T47D (cell line): ENCODE data around the gene VPS36.
"Not testable (repeated sequence)": the region's sequence is repeated elsewhere in the genome, so short reads cannot be mapped to it uniquely, and the experiment has no call there.

ENCODE experiments used
- DNase-seq, 2 experiments: peaks; one replicate each; pipeline versions ENCODE4 v3.0.0 to v3.0.0-alpha.2; 2011 to 2012; ENCODE audit warnings: low read depth in 1 of 2, low spot score in 1 of 2
- JUND ChIP-seq: IDR thresholded peaks from 2 replicates; pipeline ENCODE4 v1.6.1; 2012; ENCODE audit warnings: low read depth
- in situ Hi-C: cut with HindIII; loops from 2 replicates; pipeline ENCODE4 v1.10.0; 2016; ENCODE audit warnings: low sequenced_read_pairs, low pct_unique_long_range_greater_than_20kb

Gene VPS36, protein sequence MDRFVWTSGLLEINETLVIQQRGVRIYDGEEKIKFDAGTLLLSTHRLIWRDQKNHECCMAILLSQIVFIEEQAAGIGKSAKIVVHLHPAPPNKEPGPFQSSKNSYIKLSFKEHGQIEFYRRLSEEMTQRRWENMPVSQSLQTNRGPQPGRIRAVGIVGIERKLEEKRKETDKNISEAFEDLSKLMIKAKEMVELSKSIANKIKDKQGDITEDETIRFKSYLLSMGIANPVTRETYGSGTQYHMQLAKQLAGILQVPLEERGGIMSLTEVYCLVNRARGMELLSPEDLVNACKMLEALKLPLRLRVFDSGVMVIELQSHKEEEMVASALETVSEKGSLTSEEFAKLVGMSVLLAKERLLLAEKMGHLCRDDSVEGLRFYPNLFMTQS

DNA sequence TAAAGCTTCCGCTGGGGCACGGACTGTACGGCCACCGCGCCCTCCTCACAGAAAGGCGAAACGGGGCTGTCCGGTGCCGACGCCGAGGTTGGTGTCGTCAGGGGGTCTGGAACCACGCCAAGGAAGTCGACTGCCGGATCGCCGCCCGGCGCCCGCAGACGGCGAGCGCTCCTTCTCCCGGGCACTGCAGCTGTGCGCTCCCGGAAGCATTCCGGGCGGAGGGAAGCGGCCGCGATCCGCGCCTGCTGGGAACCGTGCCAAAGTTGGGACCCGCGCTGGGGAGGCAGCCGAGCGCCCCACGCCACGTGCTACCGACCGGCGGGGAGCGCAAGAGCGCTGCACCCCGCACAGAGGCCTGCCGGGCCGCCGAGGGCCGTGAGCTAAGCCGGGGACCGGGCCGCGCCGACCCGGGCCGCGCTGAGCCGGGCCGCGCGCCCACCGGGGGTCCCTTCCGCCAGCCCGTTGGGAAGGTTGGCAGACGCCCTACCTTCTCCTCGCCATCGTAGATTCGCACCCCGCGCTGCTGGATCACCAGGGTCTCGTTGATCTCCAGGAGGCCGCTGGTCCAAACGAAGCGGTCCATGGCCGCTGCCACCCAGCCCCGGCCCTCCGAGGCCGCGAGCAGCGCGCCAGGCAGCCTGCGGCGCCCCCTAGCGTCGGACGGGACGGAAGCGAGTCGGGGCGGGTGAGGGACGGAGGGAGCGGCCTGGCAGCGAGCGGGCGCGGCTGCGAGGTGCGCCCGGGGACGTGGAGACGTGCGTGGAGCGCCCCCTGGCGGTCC is at the start of gene VPS36:
TSS of gene VPS36 (minus strand) at position 623 of the 781 bp plus-strand sequence. CDS start at position 583, 40 bp downstream.
- in situ Hi-C loops = no loop called here
- no peak for TF ChIP-seq JUND
- DNase-seq = peak; percentile 50 to 93

DNA sequence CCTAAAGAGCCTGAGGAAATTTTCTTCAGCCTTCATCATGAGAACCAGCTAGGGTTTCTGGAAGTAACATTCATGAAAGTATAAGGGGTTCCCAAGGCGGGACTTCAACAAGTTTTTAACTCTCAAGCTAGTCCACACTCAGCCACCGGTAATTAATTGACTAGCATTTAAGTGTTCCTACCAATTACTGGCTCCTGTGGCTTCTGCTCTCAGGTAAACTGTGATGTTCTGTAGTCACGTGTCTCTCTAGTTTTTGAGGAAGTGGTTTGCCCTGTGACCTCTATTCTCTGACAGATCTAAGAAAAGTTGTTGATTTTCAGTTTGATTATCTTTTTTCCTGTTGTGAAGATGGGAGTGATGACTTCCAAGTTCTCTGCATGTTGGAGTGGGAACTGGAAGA is 47.5 kb upstream of the VPS36 start:
- in situ Hi-C loops, DNase-seq: not testable (repeated sequence)

DNA sequence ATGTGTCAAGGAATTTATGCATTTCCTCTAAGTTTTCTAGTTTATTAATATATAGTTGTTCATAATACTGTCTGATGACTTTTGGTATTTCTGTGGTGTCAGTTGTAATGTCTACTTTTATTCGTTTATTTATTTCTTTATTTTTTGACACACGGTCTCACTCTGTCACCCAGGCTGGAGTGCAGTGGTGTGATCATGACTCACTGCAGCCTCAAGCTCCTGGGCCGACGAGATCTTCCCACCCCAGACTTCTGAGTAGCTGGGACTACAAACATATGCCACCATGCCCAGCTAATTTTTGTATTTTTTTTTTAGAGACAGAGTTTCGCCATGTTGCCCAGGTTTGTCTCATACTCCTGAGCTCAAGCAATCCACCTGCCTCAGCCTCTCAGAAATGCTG is 43.8 kb upstream of the VPS36 start:
- DNase-seq, in situ Hi-C loops: not testable (repeated sequence)

DNA sequence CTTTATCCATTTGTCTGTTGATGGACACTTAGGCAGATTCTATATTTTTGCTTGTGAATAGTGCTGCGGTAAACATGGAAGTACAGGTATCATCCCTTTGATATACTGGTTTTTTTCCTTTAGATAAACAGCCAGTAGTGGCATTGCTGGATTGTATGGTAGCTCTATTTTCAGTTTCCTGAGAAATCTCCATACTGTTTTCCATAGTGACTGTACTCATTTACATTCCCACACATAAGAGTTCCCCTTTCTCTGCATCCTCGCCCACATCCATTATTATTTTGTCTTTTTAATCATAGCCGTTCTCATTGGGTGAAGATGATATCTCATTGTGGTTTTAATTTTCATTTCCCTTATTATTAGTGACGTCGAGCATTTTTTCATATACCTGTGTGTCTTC is 40.6 kb upstream of the VPS36 start:
- DNase-seq, in situ Hi-C loops: not testable (repeated sequence)

DNA sequence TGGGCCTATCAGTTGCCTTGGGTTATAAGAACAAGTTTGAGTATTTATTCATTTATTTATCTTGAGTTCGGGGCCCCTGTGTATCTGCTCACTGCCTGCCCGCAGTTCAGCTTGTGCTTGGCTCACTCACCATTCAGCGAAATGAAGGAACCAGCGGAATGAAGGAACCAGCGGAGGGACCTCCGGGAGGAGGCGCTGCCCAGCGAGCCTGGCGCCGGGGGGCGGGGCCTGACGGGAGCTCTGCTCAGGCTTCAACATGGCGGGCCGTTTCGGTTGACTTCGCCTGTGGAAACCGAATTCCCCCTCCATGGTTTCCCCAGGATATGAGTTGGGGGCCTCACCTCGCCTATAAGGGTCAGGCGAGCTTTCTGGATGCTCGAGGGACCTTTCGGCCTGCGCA is 38.3 kb upstream of the VPS36 start:
- DNase-seq, in situ Hi-C loops: not testable (repeated sequence)

DNA sequence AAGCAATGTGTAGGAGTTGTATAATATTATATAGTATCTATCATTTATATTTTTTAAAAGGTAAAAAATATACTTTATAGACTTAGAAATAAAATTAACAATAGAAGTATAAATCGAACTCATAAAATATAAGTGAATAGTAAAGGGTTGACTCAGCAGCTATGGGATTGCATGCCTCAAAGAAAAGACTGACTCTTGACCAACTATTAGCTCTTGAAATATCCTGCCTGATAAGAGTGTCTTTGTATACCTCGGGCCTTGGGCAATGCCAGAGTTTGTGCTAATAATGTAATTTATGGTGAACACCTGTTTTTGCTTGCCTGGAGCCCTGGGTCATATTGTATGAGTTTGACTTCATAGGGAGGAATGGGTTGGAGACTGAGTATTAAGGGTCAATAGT is 36.6 kb upstream of the VPS36 start:
- DNase-seq, in situ Hi-C loops: not testable (repeated sequence)

DNA sequence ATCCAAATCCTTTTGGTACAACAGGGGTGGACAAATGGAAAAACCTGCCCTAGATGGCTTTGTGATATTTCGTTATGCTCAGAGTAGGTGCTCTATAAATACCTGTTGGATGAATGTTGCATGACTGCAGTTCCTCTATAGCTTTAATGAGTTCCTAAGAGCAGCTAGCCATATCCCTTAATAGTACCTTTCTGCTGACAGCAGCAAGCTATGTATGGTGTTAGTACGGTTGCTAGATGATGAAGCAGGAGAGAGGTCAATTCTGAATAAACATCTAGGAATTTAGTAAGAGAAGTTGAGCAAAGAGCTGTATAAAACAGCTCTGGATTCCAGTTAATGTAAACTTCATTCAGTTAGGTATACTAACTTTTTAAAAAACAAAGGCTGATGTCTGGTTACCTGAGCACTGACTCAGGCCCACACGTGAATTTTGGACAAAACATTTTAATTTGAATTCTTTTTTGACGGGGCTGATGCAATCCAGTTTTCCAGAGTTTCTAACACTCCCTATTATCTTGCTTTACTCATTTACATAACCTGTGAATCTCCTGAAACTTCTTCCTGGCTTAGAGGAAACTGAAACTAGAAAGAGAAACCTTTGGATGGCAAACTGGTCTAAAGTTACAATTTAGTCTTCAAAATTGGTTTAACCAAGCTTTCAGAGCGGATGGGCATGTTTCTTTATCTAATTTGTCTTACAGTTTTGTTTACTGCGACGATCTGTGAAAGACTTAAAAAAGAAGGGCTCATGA is 30.4 kb upstream of the VPS36 start:
- DNase-seq, in situ Hi-C loops: not testable (repeated sequence)

DNA sequence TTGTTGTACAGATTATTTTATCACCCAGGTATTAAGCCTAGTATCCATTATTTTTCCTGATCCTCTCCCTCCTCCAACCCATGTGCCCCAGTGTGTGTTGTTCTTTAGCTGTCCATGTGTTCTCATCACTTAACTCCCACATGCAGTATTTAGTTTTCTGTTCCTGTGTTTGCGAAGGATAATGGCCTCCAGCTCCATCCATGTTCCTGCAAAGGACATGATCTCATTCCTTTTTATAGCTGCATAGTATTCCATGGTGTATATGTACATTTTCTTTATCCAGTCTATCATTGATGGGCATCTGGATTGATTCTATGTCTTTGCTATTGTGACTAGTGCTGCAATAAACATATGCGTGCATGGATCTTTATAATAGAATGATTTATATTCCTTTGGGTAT is 18.1 kb upstream of the VPS36 start:
- in situ Hi-C loops, DNase-seq: not testable (repeated sequence)

DNA sequence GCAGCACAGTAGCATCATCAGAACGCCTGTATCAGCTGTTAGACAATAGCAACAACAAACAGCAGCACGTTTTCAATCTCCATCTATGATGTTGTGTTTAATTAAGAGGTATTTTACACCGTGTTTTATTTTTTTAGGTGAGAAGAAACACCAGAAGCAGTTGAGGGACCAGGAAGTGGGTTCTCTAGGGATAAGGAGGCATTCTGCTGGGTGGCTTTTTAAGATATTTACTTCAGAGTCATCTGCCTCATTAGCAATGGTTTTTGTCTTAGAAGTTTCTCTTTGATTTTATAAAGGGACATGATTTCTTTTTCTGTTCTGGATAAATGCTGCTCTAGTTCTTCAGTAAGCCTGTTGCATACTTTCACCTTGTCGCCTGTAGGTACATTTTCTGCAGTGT is 13.1 kb upstream of the VPS36 start:
- in situ Hi-C loops = no loop called here
- no peak for TF ChIP-seq JUND
- DNase-seq = no peak

DNA sequence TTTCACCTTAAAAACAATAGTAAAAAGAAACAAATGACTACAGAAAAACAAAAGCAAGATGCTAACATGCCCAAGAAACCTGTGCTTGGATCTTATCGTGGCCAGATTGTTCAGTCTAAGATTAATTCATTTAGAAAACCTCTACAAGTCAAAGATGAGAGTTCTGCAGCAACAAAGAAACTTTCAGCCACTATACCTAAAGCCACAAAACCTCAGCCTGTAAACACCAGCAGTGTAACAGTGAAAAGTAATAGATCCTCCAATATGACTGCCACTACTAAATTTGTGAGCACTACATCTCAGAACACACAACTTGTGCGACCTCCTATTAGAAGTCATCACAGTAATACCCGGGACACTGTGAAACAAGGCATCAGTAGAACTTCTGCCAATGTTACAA is 10.8 kb upstream of the VPS36 start:
- in situ Hi-C loops = no loop called here

DNA sequence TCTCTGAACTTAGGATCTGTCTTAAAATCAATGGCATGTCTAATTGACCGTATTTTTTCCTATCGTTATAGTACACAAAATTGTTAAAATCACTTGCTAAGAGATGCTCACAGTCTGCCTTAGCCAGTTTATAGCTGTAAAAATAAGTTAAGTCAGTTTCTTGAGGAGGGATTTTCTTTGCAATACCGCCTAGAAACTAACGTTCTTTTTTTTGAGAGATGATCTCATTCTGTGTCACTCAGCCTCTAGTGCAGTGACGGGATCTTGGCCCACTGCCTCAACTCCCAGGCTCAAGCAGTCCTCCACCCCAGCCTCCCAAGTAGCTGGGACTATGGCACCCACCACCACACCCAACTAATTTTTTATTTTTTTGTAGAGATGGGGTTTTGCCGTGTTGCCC is 9.2 kb upstream of the VPS36 start:
- DNase-seq = no peak
- in situ Hi-C loops = no loop called here
- TF ChIP-seq JUND = no peak

More for the DNA sequence above, 10.8 kb upstream of the VPS36 start:
- DNase-seq = no peak
- no peak for TF ChIP-seq JUND

DNA sequence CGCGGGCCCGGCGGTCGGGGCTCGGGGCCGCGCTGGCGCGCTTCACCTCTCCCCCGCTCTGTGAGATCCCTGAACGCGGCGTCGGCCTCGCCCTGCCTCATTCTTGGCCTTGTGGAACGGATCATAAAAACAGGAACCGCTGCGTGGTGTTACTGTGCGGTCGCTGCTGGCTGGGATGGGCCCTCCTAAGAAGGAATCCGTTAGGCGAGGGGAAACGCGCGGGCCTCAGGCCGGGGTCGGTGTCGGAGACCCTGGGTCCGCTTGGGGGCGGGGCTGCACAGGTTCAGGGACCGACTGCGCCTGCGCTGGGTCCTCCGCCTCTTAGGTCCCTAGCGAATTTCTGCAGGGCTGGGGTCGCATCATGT is 5.2 kb upstream of the VPS36 start:
- in situ Hi-C loops = no loop called here
- no peak for TF ChIP-seq JUND
- DNase-seq = peak in 1 of 2 experiments; percentile 44
